HG02798 (cell line): ENCODE results near the gene CCDC8.
"Not testable (repeated sequence)": the region's sequence is repeated elsewhere in the genome, so short reads cannot be mapped to it uniquely, and the experiment has no call there.

Experiments
- ATAC-seq: cut with Tn5 transposase; IDR thresholded peaks from one replicate; pipeline ENCODE4 v1.9.1; 2021; ENCODE audit warnings: mild to moderate bottlenecking; ENCODE audit not compliant: unreplicated experiment, poor library complexity

Gene CCDC8

DNA sequence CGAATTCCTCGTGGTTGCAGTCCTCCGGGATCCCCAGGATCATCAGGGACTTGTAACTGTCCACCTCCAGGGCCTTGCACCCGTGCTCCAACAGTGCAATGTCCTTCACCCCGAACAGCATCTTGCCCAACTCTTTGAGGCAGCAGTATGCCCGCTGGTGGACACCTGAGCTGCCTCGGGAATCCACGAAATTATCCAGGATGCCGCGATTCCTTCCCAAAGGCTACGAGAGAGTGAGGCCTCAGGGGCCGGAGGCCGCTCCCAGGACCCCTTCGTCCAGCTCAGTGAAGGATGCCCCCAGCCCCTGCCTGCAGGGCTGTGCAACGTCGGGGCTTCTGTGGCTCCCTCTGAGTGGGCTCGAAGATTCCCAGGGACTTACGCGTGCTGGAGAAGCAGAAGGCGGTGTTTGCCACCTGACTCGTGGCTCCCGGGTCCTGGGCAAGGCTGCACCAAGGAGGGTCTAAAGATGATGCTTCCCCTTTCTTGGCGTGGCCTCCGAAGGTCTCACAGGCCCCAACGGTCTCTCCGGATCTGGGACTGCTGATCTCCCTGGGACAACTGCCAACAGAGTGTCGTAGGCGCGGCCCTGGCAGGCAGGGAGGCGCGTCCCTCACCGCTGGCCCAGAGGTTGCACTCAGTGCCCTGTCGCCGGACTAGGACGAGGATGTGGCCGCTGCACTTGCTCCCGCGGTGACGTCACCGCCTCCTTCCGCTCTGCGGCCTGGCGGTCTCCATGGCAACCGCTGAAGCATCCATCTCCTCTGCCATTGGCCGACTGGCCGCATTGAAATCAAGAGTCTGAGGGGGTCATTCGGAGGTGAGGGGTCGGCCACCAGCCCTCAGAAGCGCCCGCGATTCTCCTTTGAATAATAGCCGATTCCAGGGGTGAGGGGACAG is 15.1 kb upstream of the CCDC8 start, which contains the start of gene PNMA8C:
Gene PNMA8C, minus strand, starts transcription at position 698 of the 897 bp plus-strand sequence. Its CDS starts 577 bp downstream, at position 121.
- ATAC-seq: no peak

DNA sequence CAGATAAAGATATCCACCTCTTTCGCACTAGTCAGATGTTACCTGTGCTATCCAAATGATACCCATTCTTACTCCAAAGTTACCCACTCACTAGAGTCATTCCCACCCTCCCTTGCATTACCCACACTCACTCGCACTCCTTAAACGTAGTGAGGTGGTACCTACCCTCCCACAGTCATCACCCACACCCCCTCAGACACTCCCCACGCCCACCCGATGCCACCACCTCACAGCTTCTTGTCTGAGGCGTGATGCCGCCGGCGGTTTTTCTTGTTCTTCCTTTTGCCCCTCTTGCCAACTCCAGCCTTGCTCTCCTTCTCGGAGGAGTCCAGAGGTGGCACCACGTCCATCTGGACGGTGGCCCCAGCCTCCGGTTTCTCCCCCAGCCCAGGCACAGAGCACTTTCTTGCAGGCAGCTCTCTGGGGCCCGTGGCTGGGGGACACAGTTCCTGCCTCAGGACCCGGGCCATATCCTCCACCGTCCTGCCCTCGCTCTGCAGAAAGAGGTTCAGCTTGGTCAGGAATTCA is 14.2 kb upstream of the CCDC8 start:
- no peak for ATAC-seq

DNA sequence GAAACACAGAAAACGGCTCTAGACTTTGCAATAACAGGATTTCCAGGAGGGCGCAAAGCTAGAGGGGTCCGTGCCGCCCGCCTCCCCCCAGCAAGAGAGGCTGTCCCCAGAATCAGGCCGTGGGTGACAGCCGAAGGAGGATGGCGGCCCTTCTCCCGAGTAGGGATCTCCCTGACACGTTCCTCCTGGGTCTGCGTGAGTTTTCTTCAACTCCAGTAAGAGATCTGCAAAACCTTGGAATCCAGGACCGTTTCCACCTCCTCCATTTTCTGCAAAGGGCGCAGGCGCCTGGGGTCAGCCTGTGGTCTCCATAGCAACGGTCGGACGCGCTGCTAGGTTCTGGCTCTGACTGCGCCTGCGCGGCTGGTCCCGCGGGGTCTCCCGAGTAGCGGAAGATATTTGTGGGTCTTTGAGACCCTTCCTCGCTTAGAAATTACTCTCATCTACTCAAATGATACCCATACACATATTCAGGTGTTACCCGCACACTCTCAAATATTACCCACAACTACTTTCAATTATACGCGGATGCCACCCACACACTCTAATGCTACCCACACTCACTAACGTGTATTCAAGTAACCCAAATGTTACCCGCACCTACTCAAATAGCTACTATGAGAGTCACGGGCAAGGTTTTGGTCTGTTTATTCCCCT is 13.3 kb upstream of the CCDC8 start:
- ATAC-seq: no peak

DNA sequence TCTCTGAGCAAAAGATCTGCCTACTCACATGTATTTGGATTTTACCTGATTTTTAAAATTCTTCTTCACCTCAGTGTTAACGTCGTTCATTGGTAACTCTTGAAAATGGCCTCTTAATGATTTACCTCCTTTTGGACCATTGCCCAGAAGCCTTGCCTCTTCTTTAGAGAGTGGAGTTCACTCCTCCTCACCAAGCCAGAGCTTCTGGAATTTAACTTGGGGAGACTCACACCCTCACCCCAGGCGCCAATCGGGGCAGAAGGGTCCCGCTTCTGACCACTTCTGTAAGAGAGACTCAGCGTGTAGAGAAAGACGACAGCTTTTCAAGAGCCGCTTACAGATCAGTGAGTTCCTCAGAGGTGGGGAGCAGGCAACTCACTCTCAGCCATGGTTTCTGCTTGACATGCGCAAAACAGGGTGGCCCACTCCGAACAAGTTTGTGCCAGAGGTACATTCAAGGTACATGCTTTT is 12.7 kb upstream of the CCDC8 start:
- no peak for ATAC-seq

DNA sequence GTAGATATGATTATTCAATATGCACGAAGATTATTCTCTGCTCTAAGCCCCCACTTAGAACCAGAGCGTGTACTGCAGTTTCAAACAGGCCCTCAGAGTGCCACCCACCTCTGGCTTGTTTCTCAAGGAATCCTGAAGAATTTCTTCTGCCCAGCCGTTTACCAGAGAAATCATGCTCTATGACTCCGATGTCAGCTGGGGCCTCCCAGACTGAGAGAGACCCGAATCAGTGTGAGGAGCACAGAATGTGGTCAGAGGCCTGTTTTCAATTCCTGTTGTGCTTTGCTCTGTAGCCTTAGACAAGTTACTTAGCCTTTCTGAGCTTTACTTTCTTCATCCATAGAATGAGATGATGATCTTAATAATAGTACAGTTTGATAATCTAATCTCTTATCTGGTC is 9.8 kb upstream of the CCDC8 start:
- no peak for ATAC-seq

DNA sequence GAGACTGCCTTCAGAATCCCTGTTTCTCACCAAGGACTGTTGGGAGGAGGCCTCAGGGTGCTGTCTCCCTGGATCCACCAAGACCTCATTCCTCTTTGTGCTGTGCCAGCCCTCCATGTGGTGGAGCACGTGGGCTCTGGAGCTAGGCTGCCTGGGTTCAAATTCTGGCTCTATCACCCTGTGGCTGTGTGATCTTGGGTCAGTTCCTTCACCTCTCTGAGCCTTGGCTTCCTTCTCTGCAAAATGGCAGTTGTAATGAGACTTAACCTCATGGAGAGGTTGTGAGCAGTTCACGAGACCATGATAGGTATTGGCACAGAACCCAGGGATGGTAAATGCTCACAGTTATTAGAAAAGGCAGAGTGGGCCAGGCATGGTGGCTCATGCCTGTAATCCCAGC is 9.0 kb upstream of the CCDC8 start:
- ATAC-seq: no peak

DNA sequence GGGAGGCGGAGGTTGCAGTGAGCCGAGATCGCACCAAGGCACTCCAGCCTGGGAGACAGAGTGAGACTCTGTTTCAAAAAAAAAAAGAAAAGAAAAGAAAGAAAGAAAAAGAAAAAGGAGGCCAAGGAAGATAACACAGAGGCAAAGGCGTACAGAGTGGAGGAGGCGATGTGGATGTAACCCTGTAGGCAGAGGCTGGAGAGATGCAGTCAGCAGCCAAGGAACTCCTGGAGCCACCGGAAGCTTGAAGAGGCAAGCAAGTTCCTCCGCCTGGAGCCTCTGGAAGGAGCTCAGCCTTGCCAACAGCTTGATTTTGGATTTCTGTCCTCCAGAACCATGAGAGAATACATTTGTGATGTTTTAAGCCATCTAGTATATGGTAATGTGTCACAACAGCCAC is 6.7 kb upstream of the CCDC8 start:
- ATAC-seq: no peak

DNA sequence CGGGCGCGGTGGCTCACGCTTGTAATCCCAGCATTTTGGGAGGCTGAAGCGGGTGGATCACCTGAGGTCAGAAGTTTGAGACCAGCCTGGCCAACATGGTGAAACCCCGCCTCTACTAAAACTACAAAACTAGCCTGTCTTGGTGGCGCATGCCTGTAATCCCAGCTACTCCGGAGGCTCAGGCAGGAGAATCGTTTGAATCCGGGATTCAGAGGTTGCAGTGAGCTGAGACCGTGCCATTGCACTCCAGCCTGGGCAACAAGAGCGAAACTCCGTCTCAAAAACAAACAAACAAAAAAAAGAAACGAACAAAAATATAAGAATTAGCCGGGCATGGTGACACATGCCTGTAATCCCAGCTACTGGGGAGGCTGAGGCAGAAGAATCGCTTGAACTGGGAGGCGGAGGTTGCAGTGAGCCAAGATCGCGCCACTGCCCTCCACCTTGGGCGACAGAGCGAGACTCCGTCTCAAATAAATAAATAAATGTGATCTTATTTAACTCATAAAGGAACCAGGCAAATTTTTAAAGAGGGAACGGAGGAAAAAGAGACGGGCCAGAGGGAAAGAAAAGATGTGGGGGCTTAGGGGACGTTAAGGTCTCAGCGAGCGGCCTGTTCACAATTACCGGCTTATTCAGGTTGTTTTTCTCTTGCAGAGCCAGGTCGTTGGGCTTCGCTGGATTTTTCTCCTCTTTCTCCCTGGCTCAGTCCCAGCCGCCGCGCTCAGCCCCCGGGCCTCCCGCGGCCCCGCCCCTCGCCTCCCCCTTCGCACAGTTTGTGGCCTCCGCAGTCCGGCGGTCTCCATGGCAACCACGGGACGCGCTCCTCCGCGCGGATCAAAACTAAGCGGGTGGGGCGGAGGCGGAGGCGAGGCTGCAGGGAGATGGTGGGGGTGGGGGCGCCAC is 2.7 kb upstream of the CCDC8 start:
- ATAC-seq: not testable (repeated sequence)

DNA sequence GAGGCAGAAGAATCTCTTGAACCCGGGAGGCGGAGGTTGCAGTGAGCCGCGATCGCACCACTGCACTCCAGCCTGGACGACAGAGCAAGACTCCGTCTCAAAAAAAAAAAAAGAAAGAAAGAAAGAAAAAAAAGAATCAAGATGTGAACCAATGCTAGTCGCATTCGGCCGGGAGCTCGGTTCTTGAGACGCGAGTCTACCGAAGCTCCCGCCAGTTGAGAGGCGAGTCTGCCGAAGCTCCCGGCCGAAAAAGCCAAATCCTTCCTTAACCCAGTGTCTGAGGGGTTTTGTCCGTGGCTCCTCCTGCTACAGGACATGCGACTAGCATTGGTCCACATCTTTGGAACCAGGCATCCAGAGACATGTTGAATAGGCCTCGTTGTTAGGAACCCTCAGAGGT is 1.5 kb upstream of the CCDC8 start:
- not testable (repeated sequence) for ATAC-seq

DNA sequence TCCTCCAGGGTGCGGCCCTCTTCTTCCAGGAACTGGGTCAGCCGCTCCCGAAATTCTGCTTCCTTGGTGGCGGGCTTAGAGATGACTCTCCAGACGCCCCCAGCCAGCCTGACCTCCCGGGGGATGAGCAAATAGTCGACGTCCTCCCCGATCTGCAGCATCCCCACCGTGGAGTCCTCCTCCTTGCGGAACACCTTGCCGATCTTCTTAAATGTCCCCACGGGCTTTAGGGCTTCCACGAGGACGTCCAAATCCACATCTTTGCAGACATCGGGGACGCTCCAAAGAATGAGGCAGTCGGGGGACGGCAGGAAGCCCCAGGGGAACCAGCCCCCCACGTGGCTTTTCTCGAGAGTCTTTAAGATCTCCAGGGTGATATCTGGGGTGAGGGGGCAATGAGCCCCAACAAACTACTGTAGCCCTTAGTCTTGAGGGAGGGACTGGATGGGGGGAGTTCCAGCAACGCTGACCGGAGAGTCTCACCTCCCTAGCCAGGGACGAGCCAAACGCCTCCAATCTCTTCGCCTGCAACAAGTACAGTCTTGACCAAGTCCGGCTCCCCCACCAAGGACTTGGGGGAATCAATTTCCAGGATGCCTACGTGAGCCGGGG is 608 bp downstream of the CCDC8 start:
- ATAC-seq: no peak

DNA sequence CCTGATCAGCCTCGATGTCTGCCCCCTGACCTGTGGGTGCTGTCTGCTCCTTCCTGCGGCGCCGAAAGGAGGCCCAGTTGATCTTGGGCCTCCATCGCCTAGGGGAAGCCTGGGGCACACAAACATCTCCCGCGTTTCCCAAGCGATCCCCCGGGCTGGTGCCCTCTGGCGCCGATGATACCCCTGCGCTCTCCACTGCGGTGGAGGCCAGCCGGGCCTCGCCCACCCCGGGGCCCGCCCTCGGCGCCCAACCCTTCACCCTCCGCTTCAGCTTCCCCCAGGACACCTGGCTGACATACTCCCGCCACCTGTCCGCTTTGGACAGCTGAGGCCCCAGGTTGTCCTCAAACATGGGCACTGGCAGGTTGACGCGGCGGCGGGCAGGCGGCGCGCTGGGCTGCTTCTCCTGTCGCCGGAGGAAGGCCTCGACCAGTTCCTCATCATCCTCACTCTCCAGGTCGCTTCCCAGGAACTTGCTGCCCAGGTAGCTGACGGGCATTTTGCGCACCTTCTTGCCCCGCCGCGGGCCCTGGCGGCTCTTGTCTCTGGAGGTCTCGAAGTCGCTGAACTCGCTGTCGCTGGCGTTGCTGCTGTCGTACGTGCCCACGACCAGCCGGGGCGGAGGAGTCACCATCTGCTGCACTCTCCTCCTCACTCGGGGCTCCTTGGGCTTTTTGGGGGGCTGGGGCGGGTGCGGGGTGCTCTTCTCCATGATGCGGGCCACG is 1.3 kb downstream of the CCDC8 start:
- ATAC-seq: no peak

DNA sequence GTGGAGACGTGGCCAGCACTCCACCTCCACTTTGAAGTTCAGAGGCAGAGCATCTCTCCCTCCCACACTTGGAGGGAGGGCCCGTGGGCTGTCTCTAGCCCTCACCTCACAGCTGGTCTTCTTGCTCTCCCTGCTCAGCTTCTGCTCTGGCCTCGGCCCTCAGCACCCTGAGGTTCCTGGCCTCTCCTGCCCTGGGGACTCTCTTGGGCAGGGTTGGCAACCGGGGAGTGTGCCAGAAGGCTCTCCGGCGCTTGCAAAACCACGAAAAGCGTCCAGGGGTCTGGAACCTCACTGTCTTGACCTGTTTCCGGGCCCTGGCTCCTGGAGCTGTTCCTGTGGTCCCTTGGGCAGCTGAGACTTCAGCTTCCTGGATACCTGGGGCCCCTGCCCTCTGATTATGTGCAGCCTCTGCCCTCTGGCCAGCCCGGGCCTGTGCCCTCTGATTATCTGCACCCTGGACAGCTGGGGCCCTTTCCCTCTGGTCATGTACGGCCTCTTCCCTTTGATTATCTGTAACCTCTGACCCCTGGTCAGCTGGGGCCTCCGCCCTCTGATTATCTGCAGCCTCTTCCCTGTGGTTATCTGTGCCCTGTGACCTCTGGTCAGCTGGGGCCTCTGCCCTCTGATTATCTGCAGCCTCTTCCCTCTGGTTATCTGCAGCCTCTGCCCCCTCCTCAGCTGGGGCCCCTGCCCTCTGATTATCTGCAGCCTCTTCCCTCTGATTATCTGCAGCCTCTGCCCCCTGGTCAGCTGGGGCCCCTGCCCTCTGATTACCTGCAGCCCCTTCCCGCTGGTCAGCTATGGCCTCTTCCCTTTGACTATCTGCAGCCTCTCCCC is 2.1 kb downstream of the CCDC8 start:
- no peak for ATAC-seq

DNA sequence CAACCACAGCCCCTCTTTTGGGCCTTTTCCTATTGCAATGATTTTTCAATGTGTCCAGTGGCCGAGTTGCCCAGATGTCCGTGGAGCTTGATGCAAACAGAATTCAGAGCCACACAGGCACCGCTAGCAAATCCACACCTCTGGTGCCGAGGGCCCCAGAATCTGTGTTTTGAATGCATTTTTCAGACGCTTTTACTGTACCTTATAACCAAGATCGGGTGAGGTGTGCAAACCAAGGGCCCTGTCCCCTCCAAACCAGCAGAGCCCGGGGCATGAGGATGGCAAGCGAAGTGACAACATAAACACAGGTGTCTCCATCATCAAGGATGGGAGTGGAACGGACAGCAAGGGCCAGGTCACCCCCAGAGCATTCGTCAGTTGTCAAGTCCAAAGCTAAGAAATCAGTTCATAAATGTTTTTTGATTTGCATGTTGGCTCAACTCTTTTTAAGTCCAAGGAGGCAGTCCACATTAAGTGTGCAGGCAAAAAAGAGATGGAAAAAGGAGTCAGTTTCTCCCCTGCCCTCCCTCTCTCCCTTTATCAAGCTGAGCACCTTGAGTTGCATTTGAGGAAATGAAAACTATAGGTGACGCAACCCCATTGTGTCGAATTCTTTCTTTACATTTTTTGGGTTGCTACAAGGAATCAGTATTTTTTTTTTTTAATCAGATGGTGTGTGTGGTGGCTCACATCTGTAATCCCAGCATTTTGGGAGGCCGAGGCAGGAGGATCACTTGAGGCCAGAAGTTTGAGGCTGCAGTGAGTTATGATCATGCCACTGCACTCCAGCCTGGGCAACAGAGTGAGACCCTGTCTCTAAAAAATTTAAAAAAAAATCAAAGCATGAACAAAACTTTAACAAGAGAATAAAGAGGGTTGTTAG is 2.9 kb downstream of the CCDC8 start:
- no peak for ATAC-seq

DNA sequence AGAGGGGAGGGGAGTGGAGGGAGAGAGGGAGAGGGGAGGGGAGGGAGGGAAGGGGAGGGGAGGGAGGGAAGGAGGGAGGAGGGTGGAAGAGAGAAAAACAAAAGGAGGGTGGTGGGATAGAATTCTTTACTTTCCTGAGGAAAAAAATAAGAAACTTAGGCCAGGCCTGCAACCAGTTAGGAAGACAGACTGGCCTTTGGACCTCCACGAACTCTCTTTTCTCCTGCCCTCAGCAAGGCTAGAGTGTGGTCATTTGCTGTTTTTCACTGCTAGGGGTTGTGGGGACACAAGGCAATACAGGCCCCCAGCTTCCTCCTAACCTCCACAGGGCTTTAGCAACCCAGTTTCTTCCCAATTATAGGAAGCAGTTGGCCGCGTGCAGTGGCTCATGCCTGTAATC is 4.2 kb downstream of the CCDC8 start:
- no peak for ATAC-seq

DNA sequence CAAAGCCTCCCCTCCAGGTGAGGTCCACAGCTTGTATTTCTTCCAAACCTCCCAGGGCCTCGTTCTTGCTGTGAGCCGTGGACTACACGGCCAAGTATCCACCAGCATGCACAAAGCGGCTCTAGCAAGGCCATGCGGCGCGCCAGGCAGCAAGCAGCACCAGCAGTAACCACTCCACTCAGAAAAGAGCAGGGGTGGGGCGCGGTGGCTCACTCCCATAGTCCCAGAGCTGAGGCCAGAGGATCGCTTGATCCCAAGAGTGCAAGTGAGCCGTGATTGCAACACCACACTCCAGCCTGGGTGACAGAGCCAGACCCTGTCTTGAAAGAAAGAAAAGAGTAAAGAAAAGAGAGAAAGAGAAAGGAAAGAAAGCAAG is 4.7 kb downstream of the CCDC8 start:
- no peak for ATAC-seq

DNA sequence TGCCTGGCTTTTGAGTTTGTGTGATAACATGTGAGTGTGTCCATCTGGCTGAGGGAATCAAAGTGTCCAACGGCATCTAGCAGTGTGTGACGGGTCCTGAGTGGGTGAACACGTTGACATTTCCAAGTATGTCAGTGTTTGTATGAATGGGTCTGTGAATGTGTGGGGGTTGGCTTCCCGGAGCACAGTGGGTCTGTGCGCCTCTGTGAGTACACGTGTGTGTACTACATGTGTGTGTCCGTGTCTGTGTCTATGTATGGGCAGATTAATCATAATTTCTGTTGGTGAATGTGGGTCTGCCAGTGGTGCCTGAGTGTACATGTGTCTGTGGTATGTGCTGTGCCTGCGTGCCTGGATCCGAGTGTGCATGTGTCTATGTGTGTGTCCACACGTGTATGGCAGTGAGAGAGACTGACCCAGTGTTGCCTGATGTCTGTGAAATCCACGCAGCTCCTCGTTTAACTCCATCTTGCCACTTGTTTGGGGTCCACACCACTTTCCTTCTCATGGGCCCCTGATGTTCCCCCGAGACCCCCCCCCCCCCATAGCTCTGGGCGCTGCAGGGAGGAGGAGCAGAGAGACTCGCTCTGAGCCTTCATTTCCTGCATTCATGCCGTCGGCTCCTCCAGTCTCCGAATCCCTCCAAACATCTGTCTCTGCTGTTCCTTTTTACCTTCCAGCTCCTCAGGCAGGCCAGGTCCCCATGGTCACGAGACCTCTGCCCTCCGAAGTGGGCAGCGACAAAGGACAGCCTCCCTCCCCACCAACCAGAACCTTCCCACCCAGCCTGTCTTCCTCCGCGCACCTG is 5.3 kb downstream of the CCDC8 start:
- no peak for ATAC-seq

DNA sequence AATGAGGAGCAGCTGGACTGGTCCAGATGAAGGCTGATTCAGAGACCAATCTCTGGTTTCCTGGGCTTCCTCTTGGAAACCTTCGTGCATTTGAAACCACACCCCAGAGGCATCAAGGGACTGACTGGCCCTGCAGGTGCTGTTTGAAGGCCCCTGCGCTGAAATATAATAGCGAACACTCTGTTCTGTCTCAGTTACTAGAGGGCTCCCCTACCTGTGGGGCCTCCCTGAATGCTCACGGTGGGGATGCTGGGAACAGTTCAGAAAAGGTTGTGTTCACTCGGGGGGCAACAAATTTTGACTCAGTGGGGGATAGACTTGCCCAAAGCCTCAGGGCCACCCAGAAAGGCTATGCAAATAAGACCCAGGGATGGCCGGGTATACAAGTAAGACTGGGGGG is 6.4 kb downstream of the CCDC8 start:
- no peak for ATAC-seq
